Smooth muscle cell (in vitro differentiated cells): ENCODE data around the gene PPFIA2. TPM values are rescaled to one million over a fixed set of nuclear protein-coding genes. Genes with fewer than 3 reads are reported as not detected.
A peak's percentile ranks its signal among the peaks of the same experiment; 100 is the strongest.

Source experiments
- DNase-seq: peaks from one replicate; lab custom pipeline; 2025; ENCODE audit not compliant: unreplicated experiment; lab: John Stamatoyannopoulos, UW
- H2AFZ ChIP-seq: fragments of 200-600 bp; sonication (generic); 2 replicates; pipeline ENCODE4 v1.6.0; 2016; ENCODE audit warnings: antibody characterized with exemption, low read depth, mild to moderate bottlenecking
- H3F3A ChIP-seq: fragments of 200-600 bp; sonication (generic); 2 replicates; pipeline ENCODE4 v1.6.0; 2017; ENCODE audit warnings: antibody characterized with exemption, low read depth
- H3K27ac ChIP-seq: fragments of 200-600 bp; sonication (generic); 2 replicates; pipeline ENCODE4 v1.5.1; 2016; ENCODE audit warnings: low read depth, mild to moderate bottlenecking
- H3K27me3 ChIP-seq: fragments of 200-600 bp; sonication (generic); 2 replicates; pipeline ENCODE4 v1.6.1; 2016; ENCODE audit warnings: low read depth, mild to moderate bottlenecking
- H3K36me3 ChIP-seq: fragments of 200-600 bp; sonication (generic); 2 replicates; pipeline ENCODE4 v1.5.1; 2016; ENCODE audit warnings: low read depth
- H3K4me1 ChIP-seq: fragments of 200-600 bp; sonication (generic); 2 replicates; pipeline ENCODE4 v1.5.1; 2016; ENCODE audit warnings: low read depth
- H3K4me2 ChIP-seq: fragments of 200-600 bp; sonication (generic); 2 replicates; pipeline ENCODE4 v1.6.0; 2016; ENCODE audit warnings: mild to moderate bottlenecking
- H3K4me3 ChIP-seq: fragments of 200-600 bp; sonication (generic); 2 replicates; pipeline ENCODE4 v1.5.1; 2016; ENCODE audit warnings: mild to moderate bottlenecking
- H3K79me2 ChIP-seq: fragments of 200-600 bp; sonication (generic); 2 replicates; pipeline ENCODE4 v1.6.0; 2016; ENCODE audit warnings: low read depth, mild to moderate bottlenecking
- H3K9ac ChIP-seq: fragments of 200-600 bp; sonication (generic); 2 replicates; pipeline ENCODE4 v1.6.0; 2016; ENCODE audit warnings: low read depth
- H3K9me3 ChIP-seq: fragments of 200-600 bp; sonication (generic); replicated peaks from 2 replicates; pipeline ENCODE4 v1.5.1; 2016; ENCODE audit warnings: low read depth
- H4K20me1 ChIP-seq: fragments of 200-600 bp; sonication (generic); 2 replicates; pipeline ENCODE4 v1.6.0; 2016; ENCODE audit warnings: low read depth
- CTCF ChIP-seq: fragments of 200-600 bp; sonication (generic); IDR thresholded peaks from 2 replicates; pipeline ENCODE4 v1.5.1; 2017; ENCODE audit warnings: borderline replicate concordance, mild to moderate bottlenecking, antibody characterized with exemption; ENCODE audit not compliant: insufficient read depth, poor library complexity, severe bottlenecking
- WGBS: methylation state at CpG from one replicate; pipeline ENCODE4 v1.1.7; 2016; ENCODE audit warnings: low lambda C conversion rate; 5-methylcytosine and 5-hydroxymethylcytosine counted together
- polyA plus RNA-seq: library from polyadenylated mRNA; unstranded; fragments of >200 nt; fragmentation: Nextera tagmentation; extraction: Ambion mirVana; gene quantifications from 2 replicates; pipeline ENCODE4 v1.2.1, GENCODE V29; 2016
- total RNA-seq: library from RNA; depleted of rRNA; stranded (reverse); fragments of >200 nt; gene quantifications from 2 replicates; pipeline ENCODE4 v1.2.3, GENCODE V29; 2014

PPFIA2 gene
- total and polyA plus RNA-seq, 2 experiments from 2014 or later: not detected

- Histone ChIP-seq H3K4me1 (no peaks in the 10 kb centered on the region), H3K4me3 (no peak overlapping the region), H3K9ac (no peak overlapping the region), H3K27me3 (no peaks in the 10 kb centered on the region), H4K20me1 (no peaks in the 10 kb centered on the region), H2AFZ (no peak overlapping the region), H3K27ac (peak overlapping the region; percentile 10), H3K4me2 (no peak overlapping the region), H3F3A (no peaks in the 10 kb centered on the region), H3K79me2 (no peaks in the 10 kb centered on the region), H3K9me3 (no peaks in the 10 kb centered on the region), H3K36me3 (no peaks in the 10 kb centered on the region)
- 61% methylated on average over 5 of the region's 5 CpGs for WGBS
- no peak for TF ChIP-seq CTCF
- DNase-seq: no peak
Observed at GRCh38 chr12:81222846-81223592, 536.1 kb downstream of the PPFIA2 start.

- no peak for DNase-seq
- H3K79me2 ChIP-seq: no peaks in the 10 kb centered on the region
- no peak overlapping the region for H3K4me2 ChIP-seq
- no peak overlapping the region for H3K27ac ChIP-seq
- no peak for TF ChIP-seq CTCF
- no peaks in the 10 kb centered on the region for H4K20me1 ChIP-seq
- no peaks in the 10 kb centered on the region for H3K9me3 ChIP-seq
- no peaks in the 10 kb centered on the region for H3K27me3 ChIP-seq
- no peaks in the 10 kb centered on the region for H3F3A ChIP-seq
- H3K4me3 ChIP-seq: no peak overlapping the region
- no peaks in the 10 kb centered on the region for H3K36me3 ChIP-seq
- no peaks in the 10 kb centered on the region for H3K4me1 ChIP-seq
- 71% methylated on average over 1 of the region's 1 CpG for WGBS
- H2AFZ ChIP-seq: no peak overlapping the region
- H3K9ac ChIP-seq: no peak overlapping the region
Observed at GRCh38 chr12:81221681-81222080, 537.5 kb downstream of the PPFIA2 start.

GRCh38 chr12:81216739-81217138, 542.4 kb downstream of the PPFIA2 start:
- Histone ChIP-seq H3K27me3 (no peaks in the 10 kb centered on the region), H3K4me2 (no peak overlapping the region), H3K9me3 (no peaks in the 10 kb centered on the region), H4K20me1 (no peaks in the 10 kb centered on the region), H3K9ac (no peak overlapping the region), H3K4me3 (no peak overlapping the region), H3K27ac (no peak overlapping the region), H2AFZ (no peak overlapping the region), H3K79me2 (no peaks in the 10 kb centered on the region), H3K36me3 (no peaks in the 10 kb centered on the region), H3F3A (no peaks in the 10 kb centered on the region), H3K4me1 (no peaks in the 10 kb centered on the region)
- no peak for TF ChIP-seq CTCF
- no peak for DNase-seq
- WGBS: 95% methylated on average over 3 of the region's 3 CpGs

- DNase-seq: no peak
- H3K4me2 ChIP-seq: no peak overlapping the region
Observed at GRCh38 chr12:81212996-81213696, 546.0 kb downstream of the PPFIA2 start.

More at GRCh38 chr12:81212996-81213696, 546.0 kb downstream of the PPFIA2 start:
- Histone ChIP-seq H3K4me1 (peaks cover 7% of the 10 kb centered on the region), H3K27me3 (no peaks in the 10 kb centered on the region), H3K9me3 (no peaks in the 10 kb centered on the region), H4K20me1 (no peaks in the 10 kb centered on the region), H3F3A (no peaks in the 10 kb centered on the region), H3K9ac (no peak overlapping the region), H3K36me3 (no peaks in the 10 kb centered on the region), H3K4me3 (no peak overlapping the region), H3K27ac (no peak overlapping the region), H3K79me2 (no peaks in the 10 kb centered on the region), H2AFZ (no peak overlapping the region)
- TF ChIP-seq CTCF: no peak
- WGBS: 66% methylated on average over 4 of the region's 4 CpGs
